Non-pigmented ciliary epithelial cell (primary cell): ENCODE results near the gene CLEC20A.

ENCODE experiments used
- DNase-seq: peaks from one replicate; pipeline ENCODE4 v3.0.0-alpha.2; 2010; ENCODE audit warnings: low read depth

Gene CLEC20A

DNA sequence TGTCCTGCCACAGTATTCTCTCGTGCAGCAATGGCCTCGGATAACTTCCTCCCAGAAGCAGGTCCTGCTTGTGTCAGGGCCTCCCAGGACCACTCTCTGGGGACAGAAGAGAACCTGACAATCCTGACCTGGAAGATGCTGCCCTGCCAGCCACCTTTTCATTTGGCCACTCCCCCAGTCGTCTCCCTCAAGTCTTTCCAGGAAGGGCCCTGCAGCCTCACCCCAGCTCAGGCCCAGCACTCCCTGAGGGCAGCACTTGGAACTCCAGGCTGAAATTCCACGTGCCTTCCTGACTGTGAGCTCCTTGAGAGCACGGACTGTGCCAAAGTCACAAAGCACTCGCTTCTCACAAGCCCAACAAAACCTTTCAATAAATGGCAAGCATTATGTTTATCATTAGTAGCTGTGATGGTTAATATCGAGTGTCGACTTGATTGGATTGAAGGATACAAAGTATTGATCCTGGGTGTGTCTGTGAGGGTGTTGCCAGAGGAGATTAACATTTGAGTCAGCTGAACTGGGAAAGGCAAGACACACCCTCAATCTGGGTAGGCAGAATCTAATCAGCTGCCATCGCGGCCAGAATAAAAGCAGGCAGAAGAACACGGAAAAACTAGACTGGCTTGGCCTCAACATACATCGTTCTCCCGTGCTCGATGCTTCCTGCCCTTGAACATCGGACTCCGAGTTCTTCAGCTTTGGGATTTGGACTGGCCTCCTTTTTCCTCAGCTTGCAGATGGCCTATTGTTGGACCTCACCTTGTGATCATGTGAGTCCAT lies 2.3 kb upstream of the CLEC20A start:
- no peak for DNase-seq

DNA sequence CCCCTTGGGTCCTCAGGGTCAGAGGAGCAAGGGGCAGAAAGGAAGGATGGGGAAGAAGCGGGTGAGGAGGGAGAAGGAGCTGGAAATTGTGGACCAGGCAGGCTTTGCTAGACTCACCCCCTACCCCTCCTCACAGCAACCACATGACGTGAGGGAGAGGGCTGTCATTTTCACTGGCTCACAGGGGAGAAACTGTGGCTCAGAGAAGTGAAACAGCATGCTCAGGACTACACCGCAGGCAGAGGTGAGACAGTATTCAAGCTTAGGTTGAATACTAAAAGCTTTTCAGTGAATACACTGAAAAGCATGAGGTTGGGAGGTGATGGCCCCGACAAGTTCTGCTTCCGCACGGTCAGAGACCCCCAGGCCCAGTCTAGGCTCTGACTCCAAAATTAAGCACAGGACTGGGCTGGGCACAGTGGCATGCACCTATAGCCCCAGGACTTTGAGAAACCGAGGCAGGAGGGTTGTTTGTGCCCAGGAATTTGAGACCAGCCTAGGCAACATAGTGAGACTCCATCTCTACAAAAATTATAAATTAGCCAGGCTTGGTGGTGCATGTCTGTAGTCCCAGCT lies 1.2 kb upstream of the CLEC20A start:
- no peak for DNase-seq

DNA sequence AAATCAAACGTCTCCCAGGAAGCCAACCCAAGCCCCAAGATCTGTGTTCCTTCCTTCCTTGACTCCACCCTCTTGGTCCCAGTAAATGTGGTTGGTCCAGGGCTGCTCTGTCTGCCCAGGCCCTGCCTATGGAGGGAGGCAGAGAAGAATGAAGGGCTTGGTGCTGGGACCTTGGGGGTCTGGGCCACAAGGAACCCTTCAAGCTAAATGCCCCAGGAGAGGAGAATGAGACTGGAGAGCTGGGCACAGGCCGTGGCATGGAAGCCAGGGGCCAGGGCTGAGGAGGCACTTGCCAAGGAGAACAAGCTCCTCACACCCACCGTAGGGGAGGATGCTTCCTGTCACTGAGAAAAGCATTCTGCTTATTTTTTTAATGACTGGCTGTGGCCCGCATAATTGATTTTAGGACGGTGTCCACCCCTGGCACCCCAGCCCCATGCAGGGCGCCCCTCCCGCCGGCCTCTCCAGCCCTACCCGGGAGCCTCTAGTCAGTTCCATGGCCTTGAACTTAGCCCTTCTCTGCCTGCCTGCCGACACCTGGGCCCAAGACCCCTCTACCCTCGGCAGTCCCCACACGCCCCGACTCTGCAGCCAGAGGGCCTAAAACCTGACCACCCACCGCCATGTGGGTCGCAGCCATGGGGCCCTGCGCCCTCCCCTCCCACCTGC lies 889 bp downstream of the CLEC20A start:
- no peak for DNase-seq

DNA sequence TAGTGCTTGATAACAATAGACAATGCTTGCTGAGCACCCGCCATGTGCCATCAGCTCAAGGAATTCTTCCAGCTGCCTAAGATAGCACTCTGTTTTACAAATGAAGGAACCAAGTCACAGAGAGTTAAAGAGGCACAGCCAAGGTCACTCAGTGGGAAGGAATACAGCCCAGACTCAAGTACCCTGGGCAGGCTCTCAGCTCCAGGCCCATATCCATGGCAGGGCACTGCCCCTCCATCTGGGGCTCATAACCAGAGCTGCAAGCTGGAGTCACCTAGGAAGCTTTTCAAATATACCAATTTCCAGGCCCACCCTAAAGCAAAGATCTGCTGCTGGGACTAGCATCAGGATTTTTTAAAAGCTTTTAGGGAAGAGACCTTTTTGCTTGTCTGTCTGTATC lies 1.6 kb downstream of the CLEC20A start:
- DNase-seq = no peak

DNA sequence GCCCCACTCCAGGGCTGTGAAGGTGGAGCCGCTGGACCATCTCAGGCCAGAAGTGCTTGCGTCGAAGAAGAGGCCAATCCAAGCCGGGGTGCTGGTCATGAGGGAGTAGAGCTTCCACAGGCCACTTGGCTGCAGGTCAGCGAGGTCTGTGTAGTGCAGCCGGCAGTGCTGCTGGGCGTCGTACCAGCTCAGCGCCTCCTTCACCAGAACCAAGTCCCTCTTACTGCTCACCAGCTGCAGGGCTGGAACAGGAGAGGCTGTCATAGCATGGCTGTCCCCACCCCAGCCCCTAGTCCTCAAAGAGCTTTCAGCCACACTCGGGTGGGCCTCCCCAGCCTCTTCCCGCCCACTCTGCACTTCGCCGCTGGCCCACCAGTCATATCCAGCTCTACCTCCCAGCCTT lies 2.2 kb downstream of the CLEC20A start:
- no peak for DNase-seq

DNA sequence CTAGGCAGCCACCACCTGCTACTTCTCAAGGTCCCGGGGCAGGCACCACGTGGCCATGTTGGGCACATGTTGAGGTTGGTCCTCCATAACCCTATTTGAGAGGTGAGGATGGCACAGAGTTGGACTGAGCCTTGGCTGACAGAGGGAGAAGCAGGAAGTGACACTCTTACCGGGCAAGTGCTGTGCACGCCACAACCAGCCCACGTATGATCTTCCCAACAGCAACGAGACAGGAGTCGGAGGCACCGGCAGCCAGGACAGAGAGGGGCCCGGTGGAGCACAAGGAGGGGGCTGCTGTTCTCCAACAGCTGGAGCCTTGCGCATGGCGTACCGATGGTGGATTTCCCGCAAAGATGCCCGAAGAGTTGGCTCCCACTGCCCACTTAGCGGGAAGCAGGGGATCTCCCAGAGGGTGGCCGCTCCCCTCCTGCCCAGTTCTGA lies 3.4 kb downstream of the CLEC20A start:
- no peak for DNase-seq

DNA sequence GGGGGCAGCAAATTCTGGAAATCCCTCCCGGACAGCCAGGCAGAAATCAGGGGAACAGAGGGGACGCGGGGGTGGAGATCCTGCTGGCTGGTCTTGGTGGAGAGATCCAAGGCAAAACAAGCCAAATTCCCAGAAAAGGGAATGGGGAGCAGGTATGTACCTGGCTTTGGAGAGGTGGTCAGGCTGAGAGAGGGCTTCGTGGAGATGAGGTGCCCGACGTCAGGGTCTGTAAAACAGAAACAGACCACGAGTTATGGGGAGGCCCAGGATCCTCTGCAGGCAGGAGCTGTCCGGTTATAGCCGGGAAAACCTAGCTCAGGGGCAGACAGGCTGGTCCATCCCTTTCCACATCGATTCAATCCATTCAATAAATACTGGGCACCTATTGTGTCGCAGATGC lies 4.4 kb downstream of the CLEC20A start:
- DNase-seq = no peak

DNA sequence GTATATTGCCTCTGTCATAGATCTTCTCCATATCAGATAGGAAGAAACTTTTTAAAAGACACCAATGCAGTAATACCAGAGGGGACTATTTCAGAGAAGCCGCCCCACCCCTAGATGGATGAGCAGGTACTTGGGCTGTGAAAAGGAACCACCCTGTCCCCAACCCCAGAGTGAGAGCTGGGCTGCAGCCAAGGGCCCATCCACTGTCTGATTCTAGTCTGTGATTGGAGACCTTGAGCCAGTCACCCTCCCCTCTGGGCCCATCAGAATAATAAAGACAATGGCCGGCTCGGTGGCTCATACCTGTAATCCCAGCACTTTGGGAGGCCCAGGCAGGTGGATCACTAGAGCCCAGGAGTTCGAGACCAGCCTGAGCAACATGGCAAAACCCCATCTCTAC lies 5.0 kb downstream of the CLEC20A start:
- DNase-seq = no peak

DNA sequence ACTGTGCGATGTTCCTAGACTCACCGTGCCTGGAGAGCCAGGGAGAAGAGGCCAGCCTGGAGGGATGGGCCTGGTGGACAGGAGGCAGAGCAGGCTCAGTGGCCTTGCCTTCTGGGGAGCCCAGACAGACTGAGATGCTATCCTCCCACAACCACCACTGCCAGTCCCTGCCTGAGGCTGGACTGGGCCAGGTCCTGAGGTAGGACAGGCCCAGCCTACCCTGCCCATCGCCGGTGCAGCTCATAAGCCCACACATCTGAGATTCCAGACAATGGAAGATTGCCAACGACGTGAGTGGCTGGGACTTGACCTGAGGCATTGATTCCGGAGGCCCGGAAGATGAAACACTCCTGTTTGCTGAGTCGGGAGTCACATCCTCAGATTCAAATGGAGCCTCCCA lies 5.8 kb downstream of the CLEC20A start:
- DNase-seq = no peak

DNA sequence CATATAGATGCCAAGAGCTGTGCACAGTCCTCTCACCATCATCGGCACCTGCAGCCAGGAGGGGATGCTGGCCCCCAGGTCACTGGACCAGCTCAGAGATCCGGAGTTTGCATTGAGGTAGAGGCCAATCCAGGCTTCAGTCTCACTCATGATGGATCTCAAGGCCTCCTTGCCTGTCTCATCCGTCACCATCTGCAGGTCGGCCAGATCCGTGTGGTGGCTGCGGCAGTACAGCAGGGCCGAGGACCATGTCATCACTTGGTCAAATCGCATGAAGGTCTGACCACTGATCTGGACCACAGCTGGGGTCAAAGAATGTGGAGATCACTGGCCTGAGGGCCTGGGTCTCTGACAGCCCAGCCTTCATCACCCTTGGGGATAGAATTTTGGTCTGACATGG lies 6.6 kb downstream of the CLEC20A start:
- no peak for DNase-seq

DNA sequence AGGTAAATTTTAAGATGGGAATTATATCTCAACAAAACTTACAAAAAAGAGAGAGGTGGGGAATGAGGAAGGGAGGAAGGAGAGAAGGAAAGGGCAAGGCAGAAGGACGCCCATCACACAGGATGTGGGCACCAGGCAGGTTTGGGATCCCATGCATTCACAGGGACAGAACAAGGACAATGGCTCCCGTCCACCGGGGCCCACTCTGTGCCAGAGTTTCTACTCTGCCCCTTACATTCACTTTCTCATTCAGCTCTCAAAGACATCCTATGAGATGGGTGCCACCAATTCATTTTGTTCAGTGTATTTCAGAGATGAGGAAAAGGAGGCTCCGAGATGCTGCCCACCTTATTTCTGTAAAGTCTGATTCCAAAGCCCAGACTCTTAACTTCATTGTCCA lies 7.4 kb downstream of the CLEC20A start:
- DNase-seq = no peak

DNA sequence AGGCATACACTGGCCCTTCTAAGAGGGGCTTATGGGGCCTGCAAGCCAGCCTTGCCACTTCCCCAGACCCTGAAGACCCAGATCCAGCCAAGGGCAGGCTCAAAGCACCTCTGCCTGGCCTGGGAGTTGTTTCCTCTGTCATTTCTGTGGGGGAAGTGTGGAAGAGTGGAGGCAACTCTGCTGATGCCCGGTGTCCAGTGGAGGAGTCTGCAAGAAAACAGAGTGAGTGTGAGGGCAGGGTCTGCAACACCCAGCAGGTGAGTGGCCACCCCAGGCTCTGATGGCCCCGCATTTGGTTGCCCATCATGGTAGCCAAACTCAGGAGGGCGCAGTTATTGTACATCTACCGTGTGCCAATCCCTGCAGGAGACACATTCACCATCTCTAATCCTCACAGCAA lies 8.4 kb downstream of the CLEC20A start:
- DNase-seq = no peak

DNA sequence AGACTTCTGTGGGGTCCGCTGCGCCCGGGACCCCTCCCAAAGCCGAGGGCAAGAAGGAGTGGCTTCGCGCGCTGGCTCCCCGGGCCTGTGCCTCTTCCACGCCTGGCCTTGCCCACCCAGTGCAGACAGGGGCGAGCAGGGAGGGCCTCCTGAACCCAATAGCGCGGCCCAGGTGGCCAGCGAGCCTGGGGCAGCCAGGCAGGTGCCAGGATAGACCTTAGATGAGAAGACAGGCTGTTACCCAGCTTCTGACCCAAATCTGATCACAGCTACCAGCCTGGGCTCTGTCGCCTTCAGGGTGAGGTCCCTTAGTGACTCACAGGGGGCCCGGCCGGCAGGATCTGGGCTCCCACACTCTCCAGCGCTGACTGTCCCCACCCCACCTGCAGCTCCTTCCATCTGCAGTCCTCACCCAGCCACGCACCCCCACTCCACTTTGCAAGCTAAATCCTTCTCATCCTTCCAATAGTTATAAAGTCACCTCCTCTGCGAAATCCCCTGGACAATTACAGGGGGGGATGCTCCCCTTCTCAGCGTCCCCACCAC lies 9.6 kb downstream of the CLEC20A start:
- no peak for DNase-seq

DNA sequence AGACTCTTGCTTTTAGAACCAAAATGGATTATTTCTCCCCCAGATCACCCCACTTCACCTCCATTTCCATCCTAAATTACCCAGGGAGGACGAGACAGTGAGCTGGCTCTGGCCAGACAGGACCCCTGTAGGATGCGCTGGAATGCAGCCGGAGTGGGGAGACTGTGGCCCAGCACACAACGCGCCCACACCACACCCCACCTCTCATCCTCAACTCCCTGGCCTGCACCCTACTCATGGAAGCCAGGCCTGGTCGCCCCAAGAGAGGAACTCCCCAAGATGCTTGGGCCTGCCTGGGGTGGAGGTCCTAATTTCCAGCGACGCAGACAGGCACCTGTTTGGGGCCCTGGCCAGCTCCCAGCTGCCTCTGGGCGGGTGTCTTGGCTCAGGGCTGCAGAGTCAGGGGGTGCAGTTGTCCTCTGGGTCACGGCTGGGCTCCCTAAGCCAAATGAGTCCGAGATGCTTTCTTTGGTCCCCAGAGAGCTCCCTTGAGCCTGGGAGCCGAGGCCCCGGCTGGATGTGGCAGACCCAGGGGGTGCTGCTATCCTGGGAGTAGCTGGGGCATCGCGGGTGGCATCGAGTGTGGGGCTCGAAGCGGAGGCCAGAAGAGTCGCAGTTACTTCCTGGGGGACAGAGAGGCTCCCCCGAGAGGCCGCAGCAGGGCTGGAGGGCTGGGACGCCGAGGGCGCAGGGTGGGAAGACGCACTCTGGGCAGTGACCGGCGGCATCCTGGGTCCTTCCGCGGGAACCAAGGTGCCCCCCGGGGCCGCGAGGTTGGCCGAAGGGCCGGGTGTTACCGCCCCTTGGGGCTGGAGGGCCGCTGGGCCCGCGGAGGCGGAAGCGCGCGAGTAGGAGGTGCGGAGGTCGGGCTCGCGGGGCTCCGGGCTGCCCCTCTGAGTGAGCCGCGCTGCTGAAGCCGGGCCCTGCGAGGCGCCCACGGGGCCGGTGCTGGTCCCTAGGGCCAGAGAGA lies 10.4 kb downstream of the CLEC20A start:
- no peak for DNase-seq

DNA sequence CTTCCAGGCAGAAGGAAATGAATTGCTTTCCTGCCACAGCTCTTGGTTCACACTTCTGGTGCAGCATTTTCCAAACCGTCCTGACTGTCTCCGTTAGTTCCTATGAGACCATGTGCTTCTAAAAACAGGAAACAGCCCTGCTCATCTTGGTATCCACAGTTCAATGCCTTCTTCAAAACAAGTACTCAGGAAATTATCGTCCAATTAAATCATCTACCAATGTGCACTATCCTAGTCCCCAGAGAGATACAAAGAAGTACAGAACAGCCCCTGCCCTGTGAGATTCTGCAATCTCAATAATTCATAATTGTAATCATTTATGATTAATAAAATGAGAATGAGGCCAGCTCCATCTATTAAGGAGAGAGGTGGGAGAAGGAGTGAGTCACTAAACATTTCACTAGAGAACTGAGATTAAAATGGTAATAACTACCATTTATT lies 11.2 kb downstream of the CLEC20A start:
- DNase-seq = no peak

DNA sequence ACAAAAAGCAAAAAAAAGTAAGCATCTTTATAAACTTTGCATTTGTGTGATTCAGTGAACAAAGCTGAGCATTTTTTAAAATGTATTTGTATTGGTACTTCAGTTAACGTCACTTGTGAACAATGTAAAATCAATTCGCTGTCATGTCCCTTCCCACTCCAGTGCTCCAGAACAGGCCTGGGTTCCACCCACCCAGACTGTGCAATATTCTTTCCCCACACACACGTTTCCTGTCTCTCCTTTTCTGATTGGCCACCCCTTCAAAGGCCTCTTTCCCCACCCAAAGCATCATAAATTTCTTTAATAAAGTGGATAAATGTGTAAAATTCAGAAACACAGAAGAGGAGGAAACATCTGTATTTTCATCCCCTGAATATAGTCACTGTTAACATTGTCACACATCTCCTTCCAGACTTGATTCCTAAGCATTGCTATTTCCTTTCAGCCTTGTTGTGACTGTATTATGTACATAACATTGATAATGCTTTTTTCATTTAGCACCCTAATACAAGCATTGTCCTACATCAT lies 12.0 kb downstream of the CLEC20A start:
- DNase-seq = no peak

DNA sequence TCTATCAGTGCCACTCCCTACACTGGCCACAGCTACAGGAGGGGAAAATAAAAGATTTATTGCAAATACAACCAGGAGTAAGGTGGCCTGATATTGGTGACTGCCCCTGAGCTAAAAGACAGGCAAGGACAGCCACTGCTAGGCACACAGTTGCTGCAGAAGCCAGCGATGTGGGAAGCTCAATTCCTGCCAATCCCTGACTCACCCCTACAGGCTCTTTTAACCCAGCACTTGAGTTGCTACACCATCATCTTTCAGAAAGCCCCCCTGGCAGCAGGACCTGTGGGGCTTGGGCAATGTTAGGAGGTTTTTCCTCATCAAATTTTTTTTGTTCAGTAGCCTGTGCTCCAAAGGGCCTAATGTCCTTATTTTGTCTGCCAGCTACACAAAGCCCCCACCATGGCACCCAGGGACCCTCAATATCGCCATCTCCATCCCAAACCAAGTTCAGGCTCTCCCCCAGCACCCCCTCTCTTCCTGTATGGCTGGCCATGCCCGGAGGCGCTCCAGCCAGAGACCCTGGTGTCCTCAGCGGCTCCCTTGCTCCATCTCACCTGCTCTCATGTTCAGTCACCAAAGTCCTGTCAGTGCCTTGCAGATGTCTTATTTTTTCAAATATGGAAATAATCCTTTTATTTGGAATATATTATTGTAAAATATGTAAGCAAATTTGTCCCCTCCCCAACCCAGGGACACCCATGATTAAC lies 13.4 kb downstream of the CLEC20A start:
- no peak for DNase-seq

DNA sequence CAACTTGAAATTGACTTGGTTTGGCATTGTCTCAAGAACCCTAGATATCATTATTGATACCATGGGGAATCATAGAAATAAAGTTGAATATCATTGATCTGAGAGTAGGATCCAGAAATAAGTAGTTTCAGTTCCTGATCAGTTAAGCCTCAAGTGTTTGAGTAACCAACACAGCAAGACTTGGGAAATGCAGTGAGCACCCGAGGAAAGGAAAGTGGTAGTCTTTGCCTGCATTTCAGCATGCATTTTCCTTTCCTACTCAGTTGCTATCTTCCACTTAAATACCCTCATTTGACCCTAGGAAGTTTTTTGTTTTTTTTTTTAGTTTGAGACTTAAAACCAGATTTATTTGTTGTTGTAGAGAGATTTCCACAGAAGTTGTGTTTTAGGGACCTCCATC lies 18.9 kb downstream of the CLEC20A start:
- DNase-seq = no peak

DNA sequence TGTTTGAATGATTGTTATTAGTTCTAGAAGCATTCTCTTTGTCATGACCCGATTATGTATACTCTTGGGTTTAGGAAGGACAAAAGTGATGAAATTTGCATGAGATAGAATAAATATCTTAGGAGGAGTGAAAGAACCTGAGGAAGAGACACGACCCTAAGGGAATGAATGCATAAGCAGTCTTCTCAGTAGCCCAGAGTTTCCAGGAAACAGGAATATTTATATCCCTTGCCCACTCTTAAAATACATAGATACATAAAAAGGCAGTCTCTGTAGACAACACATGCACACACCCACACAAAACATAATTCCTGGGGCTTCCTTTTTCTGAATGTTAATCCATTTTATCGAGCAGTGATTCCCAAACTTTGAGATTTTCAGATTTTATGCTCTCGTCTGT lies 19.4 kb downstream of the CLEC20A start:
- DNase-seq = no peak

DNA sequence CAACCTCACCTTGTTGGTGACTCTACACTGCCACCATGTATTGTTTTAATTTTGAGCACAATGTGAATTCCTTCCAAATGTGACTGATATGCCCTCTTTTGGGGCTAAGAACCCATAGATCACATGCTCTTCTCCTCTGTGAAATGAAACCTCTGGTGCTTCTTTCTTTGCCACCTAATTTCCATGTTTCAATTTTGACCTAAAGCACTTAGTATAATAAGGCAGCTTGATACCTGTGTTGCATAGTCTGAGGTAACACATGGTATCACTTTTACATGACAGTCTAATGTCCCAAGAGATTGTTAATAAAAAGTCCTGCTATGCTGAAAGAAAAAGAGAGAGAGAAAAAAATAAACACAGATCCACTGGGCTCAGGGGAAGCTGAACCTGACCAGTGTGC lies 24.2 kb downstream of the CLEC20A start:
- DNase-seq = no peak

DNA sequence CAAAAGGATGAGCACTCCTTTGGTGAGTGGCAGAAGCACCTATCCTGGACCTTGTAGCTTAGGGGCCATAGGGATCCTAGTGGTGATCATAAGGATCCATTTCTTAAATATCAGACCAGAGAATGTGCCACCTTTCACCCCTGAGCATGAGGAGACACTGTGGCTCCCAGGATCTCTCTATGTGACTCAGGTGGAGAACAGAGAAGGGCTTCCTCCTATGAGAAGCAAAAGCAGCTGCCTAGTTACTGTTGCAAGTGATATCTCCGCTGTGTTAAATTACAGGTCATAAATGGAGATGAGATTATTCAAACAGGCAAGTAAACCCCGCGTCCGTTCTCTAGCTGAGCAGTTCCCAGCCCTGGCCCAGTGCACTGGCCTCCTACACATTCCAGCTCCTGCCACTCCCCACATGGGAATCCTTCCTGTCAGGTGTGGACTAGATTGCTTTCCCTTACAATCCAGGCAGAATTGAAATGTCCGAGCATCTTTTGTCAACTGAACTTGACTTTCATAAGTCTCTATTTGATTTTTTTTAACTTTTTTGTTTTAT lies 26.3 kb downstream of the CLEC20A start:
- no peak for DNase-seq
